EL (cell line): ENCODE data around the gene DUS3L.
"Not testable (repeated sequence)": the region's sequence is repeated elsewhere in the genome, so short reads cannot be mapped to it uniquely, and the experiment has no call there.

Experiments
- DNase-seq: peaks from one replicate; pipeline ENCODE4 v3.0.0-alpha.2; 2016

Gene DUS3L

GRCh38 chr19:5799247-5800241 lies 8.6 kb upstream of the DUS3L start:
- no peak for DNase-seq

- DNase-seq: no peak
These were observed 7.3 kb upstream of the DUS3L start for GRCh38 chr19:5798244-5798643.

- DNase-seq: no peak
These were observed 4.5 kb upstream of the DUS3L start for GRCh38 chr19:5795382-5795919.

- no peak for DNase-seq
These were observed 2.2 kb upstream of the DUS3L start for GRCh38 chr19:5793188-5793587.

- no peak for DNase-seq
These were observed 1.3 kb upstream of the DUS3L start for GRCh38 chr19:5792224-5792623.

- DNase-seq: no peak
These were observed 941 bp downstream of the DUS3L start for GRCh38 chr19:5789886-5790558.

- DNase-seq: no peak
These were observed 1.6 kb downstream of the DUS3L start for GRCh38 chr19:5789351-5789761.

- no peak for DNase-seq
These were observed 2.5 kb downstream of the DUS3L start for GRCh38 chr19:5788422-5788821.

GRCh38 chr19:5787409-5788182 lies 3.4 kb downstream of the DUS3L start:
- no peak for DNase-seq

- no peak for DNase-seq
These were observed 4.2 kb downstream of the DUS3L start for GRCh38 chr19:5786593-5787408.

- DNase-seq: no peak
These were observed 5.5 kb downstream of the DUS3L start for GRCh38 chr19:5785423-5785822.

- no peak for DNase-seq
These were observed 6.3 kb downstream of the DUS3L start, which contains the start of gene PRR22 for GRCh38 chr19:5784581-5785147. Gene PRR22 (minus strand): TSS chr19:5784746. CDS start chr19:5784660, 86 bp downstream.

- no peak for DNase-seq
These were observed 7.7 kb downstream of the DUS3L start for GRCh38 chr19:5782945-5783919.

GRCh38 chr19:5782322-5782721 lies 8.6 kb downstream of the DUS3L start:
- DNase-seq: no peak

- not testable (repeated sequence) for DNase-seq
These were observed 10.0 kb downstream of the DUS3L start for GRCh38 chr19:5780916-5781315.

GRCh38 chr19:5778402-5778801 lies 12.6 kb downstream of the DUS3L start:
- no peak for DNase-seq

- DNase-seq: peak; percentile 82
These were observed 15.2 kb downstream of the DUS3L start for GRCh38 chr19:5775668-5776309.

- no peak for DNase-seq
These were observed 16.0 kb downstream of the DUS3L start for GRCh38 chr19:5774921-5775320.

- no peak for DNase-seq
These were observed 17.7 kb downstream of the DUS3L start for GRCh38 chr19:5773276-5773675.

- DNase-seq: no peak
These were observed 18.5 kb downstream of the DUS3L start for GRCh38 chr19:5772416-5772815.
